Fibroblast of upper back skin (primary cell): ENCODE results near the gene ERLIN1.

Experiments
- DNase-seq: peaks from one replicate; pipeline ENCODE4 v3.0.0-alpha.2; 2013

Gene ERLIN1

DNA sequence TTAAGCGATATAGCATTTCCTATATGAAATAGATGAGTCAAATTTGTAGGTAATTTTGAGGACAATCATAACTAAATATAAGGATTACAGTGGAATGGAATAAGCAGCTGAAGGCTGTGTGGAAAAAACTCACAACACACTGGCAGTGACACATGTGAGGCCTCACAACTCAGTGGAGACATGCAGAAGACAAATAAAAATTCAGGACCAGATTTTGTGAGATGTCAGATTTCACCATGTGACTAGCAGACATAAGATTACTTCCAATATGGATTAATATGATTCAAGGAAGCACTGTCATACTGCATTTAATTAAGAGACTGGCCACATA lies 17.6 kb downstream of the ERLIN1 start:
- DNase-seq: no peak

DNA sequence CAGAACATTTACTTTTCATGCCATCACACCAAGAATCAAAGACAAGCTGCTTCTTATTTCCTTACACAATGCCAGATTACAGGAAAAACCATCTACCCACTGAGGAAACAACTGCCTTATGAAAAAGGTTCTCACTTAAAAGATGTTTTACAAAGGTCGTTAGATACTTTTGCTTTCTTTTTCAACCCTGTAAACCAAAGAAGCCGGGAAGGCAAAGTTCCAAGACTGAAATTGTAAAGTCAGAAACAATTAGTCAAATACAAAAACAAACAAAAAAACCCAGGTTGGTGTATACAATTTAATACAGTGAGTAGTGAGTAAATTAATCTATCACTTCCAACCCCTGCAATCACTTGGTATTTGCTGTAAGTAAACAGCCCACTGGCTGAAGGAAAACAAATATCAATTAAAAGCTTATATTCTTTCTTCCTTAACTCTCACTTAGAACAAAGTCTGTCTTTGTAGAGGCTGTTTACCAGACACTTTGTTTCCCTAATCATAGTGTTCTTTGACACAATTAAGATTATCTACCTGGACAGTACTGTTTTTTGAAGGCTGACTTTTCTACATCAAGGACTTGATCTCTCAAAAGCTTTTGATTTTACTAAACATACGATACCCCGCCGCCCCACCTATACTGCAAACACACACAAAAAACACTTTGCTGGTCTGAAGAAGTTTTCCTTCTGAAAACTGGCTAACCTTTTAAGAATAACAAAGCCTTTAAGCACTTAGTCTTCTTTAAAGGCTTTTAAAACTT lies 18.1 kb downstream of the ERLIN1 start:
- DNase-seq: no peak

DNA sequence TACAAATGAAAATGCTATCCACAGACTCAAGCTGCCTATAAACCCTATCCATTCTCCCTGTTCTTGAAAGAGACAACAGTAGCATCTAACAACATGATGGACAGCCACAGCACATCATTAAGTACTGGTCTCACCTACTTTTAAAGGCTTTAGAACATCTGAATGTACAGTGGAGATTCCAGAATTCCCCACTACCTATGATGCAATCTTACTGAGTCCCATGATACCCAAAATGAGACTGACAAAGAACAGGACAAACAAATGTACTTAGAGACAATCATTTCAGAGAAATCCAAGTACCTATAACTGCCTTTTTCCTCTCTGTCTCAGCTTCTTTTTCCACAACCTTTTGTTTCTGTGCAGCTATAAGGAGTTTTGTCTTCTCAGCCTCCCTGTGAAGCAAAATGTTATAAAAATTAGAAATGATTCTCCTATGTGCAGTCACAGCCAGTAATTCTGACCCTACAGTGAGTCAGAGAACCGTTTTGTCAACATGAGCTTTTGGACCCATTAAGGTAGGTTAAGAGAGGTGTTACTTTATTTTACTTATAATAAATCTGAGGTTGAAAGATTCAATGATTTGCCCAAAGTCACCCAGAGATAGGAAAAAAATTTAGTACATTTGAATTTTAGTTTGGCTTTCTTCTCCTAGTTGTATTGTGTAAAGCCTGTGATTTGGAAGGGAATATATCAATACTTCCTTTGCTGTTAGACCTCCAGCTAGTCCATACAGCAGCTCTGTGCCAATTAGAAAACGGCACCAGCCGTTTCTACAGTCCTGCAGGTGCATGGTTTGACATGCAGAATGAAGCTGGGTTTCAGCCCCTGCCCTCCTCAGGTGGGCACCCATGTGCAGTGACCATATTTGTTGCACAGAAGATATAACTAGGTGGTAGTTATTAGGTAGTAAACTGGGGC lies 21.9 kb downstream of the ERLIN1 start:
- no peak for DNase-seq

DNA sequence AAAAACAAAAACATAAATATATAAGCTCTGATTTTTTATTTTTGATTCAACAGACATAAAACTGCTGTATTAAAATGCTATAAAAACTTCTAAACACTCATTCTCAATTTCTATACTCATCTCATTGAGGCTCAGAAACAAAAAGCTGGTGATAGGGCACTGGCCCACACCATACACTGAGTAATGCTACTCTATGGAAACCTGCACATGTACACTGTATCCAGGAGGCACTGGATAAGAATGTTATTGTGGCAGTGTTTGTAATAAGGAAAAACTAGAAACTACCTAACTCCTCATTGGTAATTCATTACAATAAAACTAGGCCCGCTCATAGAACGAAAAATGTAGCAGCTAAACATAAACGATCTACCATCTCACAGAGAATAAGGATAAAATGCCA lies 23.1 kb downstream of the ERLIN1 start:
- no peak for DNase-seq

DNA sequence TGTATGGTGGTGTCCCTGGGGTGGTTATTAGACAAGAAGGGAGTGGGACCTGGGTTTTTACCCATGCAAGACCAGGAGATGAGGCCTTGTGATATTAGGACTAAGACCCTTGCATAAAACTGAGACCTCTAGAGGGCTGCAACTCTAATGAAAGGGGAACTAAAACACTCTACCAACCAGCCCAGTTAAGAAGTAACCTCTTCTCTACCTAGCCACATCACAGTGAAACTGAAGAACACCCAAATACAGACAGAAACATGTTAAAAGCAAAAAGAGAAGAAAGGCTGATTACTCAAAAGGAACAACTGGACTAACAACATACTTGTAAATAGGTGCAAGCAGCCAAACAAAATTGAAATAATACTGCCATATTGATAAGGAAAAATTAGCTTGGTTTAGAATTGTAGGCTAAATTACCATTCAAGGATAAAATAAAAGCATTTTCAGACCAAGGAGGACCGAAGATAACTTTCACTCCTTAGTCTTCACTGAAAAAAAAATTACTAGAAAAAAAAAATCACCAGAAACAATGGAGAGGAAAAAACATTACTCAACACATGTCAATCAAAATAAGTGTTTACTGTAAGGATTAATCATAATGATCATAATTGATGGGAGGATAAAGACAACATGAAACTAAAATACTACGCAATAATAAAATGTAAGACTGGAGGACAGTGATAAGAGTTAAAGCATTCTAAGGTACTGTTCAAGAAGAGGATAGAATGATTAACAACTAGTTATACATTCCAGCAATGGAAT lies 27.6 kb downstream of the ERLIN1 start:
- DNase-seq: no peak

DNA sequence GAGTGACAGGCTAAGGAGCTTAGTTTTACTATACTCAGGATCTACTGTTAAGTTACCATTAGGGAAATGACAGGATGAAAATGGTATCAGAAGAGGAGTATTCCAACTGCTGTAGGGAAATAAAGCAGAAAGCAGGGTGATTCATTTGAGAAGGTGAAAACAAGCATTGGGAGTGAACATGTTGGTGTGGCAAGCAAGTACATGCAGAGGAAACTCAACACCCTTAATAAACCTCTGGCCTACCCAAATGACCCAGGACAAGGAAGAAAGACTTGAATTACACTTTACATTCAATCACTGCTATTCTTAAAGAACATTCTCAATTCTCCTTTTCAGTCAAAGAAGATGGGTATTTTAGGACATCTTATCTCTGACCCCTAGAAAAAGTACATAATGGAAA lies 28.7 kb downstream of the ERLIN1 start:
- no peak for DNase-seq

DNA sequence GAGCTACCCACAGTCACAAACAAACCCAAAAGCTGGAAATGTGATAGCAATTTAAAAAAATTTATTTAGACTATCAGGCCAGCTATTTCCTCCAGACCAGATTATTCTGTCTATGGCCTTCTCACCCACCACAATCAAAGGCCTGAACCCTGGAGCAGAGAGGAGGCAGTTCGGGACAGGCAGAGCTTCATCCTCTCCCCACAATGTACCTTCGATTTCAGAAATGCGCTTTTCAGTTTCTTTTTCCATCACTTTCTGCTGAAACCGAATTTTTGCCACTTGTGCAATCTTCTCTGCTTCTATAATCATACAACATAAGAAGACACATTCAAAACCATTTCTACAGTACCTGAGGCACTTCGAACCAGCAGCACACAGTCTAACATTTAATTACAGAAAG lies 29.9 kb downstream of the ERLIN1 start:
- no peak for DNase-seq

DNA sequence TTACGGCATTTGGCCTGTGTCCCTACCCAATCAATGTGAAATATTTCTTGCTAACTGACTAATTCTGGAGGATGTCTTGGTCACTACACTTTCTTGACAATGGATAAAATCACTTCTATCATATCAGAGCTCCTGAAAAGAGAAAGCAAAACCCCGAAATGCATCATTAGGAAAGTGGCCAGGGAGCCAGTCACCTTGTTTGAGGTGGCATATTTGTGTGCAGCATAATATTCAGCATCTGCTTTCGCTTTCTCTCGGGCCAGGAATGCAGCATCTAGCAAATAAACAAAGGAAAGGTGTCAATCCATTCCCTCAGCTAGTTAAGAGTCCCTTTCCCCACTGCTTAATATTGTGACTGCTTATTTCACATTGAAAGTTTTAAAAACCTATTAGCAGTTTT lies 31.2 kb downstream of the ERLIN1 start:
- DNase-seq: no peak

DNA sequence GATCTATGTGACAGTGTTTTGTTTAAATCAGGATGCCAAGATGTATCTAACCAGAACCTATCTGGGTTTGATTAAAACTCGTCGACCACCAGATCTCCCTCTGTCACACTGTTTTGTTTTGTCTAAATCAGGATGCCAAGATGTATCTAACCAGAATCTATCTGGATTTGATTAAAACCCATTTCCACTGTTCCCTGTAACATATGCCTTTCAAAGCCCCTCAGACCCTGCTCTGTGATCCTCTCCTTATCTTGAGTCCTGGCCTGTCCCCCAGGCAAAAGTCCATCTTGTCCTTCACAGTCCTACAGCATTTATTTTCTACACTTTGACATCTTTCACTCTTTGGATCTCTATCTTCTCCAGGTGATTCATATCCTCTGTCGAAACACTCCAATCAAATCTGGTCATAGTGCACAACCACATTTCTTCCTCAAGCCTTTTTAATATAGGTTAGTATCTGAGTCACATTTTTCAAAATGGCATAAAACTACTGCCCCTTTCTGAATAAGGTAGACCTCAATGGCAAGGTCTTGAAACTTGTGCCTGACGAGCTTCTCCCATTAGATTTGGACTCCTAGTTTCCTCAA lies 32.5 kb downstream of the ERLIN1 start:
- DNase-seq: no peak

DNA sequence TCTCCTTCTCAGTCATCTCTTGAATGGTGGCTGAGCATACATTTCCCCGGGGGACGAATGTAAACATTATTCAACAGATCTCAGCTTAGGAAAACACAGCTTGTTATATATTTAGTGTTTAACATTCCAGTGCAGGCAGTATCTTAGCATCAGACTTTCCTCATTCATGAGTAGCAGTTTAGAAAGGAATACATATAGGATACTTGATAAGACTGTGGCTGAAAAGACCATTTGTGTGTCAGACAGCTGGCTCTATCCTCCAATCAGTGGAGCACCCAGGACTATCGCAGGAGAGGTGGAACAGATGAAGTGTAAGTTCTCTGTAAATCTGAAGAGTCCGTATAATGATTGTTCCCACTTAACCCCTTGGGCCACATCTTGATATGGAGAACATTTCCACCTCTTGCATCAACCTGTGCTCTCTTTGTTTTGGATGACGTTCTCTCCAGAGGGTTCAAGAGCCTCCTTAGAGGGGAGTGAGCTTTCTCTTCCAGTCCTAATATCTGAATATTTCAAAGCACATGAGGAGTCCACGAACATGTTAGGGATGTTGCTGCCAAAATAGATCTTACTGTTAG lies 34.0 kb downstream of the ERLIN1 start:
- DNase-seq: no peak

DNA sequence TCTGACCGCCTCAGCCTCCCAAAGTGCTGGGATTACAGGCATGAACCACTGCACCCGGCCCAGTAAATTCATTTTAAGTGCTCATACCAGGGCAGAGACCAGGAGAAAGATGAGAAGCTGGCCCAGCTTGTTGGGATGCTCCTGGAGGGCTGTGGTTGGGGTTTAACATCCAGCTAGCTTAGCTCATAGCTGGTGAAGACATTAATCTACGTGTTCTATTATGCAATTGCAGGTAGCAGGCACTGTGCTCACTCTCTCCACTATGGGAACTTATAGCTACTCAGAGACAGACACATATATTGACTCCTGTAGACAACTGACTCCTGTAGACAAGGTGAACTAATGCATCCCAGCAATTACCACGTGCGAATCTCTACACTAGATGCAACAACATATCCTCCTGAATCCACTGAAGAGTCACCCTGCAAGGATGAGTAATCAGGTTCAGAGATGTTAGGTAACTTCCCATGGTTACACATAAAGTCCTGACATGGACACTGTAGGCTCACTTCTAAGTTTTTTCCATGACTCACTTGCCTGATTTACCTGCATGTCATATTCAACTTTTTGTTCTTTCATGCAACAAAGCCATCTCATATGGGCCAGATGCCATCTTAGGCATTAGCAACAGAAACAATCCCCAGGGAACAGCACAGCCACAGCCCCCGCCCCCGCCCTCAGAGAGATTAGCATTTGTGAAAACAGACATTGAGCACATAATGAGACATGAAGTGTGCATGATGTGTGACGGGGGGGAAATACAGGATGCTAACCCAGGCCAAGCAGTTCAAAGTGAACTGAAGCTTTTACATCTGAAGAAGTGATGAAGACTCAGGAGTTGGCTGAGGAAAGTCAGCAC lies 37.2 kb downstream of the ERLIN1 start:
- DNase-seq: peak; percentile 25

DNA sequence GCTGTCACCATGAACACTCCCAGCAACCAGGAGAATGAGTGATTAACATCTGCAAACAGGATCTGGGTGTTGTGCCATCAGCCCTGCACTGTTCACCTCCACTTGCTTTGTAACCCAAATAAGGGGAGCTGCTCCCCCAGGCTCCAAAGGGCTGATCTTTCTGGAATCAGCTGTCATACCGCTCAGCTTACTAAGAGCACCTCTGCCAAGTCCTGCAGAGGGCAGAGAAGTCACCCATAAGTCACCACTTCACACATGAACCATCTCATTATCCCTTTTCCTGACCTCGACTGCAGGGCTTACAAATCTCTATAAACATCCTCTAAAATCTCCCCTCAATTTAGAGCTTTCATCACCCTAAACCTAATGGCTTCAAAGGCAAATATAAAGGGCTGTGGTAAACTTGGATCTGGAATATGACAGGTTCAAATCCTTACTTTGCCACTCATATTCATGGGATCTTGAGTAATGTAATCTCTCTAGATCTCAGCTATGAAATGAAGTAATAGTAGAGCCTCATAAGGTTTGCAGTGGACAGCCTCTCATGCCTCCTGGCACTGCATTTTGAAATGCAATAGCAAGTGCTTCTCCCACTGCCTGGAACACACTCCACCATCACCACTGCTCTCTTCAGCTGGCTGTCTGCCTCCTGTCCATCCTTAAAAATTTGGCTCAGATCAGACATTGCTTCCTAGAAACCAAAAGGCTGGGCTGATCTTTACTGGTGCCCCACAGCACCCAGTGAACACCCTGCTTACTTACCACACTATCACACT lies 38.8 kb downstream of the ERLIN1 start:
- no peak for DNase-seq

DNA sequence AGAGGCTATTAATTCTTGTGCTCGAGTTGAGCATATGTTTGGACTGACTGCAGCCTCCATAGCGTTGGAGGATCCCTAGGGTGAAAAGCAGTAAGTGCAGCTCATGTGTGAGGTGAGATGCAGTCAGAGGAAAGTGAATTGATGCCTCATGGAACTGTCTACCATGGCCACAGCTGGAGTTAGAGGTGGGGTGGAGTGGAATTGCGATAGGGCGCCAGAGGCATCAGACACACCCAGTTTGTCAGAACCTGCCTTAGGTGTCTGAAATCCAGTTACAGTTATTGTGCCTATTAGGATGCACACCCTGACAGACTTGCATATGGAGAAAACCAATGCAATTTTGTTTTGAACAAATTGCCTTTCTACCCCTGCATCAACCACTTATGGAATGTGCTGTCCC lies 39.4 kb downstream of the ERLIN1 start:
- no peak for DNase-seq

DNA sequence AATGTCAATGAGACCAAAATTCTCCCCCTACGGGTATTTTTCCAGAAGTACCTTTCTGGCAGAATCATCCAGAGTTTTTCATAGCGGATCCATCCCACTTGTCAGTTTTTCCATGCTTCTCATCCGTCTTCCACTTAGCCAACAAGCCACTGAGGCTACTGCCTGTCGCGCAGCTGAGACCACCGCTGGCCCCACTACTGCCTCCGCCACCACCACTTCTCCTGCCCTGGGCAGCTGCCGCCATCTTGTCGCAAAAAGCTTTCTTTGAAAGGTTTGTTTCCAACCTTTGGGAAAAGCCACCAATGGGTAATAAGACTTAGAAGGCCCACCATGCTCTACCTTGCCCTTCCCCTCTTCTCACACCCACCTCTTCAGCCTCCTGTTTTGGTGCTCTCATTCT lies 42.1 kb downstream of the ERLIN1 start:
- DNase-seq: no peak

DNA sequence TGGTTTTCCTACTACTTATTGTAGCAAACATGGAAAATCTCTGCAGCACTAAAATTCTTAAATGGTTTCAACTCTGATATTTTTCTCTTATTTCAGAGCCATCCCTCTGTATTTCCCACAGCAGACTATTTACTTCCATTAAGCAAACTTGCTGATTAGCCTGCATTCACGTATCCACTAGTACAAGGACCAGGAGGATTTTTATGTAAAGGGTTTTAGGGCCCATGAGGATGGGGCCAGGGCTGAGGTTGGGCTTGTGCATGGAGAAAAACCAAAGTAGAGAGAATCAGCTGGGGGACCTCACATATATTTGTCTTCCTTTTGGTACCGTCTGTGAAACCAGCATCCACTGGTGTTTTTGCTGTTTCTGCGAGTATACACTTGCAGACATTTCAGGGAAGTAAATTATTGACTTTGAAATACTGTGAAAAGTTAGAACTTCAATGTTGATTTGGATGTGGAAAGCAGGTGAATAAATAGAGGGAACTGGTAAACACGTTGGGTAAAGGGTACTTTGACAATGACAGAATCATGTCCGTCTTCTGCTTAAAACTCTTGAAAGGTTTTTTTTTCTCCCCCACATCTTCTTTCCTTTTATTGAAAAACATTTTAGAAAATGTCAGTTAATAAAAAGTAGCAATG lies 44.3 kb downstream of the ERLIN1 start:
- DNase-seq: no peak

DNA sequence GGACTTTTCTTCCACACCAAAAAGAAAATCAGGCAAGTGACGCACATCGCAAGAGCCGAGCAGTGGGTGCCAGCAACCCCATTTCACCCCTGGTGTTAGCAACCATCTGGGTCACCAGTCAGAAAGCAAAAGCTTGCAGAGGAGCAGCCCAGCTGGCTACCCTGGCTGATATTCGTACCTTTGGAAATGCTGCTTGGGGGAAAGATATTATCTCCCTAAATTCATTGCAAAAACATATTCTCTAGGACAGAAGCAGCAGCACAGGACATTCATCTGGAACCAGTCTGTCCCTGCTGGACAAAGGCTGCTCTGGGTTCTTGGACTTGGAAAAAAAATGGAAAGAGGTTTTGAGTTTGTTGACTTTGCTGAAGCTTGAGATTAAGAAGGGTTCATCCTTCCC lies 45.8 kb downstream of the ERLIN1 start:
- no peak for DNase-seq

DNA sequence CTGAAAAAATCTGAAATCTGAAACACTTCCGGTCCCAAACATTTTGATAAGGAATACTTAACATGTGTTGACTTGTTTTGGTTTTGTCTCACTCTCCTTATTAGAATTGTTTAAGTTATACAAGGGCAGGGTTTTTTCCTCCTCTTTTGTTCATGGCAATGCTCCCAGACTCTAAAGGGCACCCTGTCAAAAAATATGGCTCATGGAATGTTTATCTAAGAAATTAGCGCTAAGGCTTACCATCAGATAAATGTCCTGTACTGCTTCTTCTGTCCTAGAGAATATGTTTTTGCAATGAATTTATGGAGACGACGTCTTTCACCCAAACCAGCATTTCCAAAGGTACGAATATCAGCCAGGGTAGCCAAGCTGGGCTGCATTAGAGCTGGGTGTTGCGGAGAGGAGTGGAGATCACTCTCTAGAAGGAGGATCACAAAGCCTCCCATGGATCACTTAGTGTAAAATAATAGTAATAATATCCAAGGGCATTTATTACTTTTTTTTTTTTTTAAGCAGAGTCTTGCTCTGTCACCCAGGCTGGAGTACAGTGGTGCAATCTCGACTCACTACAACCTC lies 46.8 kb downstream of the ERLIN1 start:
- DNase-seq: no peak

DNA sequence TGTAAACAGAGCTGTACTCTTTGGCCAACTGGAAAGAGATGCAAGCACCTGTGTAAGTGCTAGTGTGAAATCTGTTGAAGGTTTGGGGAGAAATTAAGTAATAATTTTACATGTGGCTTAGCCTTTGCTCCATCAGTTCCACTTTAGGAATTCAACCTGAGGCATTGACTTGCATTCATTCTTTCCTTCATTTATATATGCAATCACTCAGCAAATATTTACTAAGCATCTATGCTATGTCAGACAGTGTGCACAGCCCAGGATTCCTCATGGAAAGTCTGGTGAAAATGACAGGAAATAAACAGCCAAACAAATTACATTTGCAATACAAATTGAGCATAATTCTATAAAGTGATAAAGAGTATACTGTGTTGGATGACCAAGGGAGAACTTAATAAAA lies 50.3 kb downstream of the ERLIN1 start:
- DNase-seq: no peak

DNA sequence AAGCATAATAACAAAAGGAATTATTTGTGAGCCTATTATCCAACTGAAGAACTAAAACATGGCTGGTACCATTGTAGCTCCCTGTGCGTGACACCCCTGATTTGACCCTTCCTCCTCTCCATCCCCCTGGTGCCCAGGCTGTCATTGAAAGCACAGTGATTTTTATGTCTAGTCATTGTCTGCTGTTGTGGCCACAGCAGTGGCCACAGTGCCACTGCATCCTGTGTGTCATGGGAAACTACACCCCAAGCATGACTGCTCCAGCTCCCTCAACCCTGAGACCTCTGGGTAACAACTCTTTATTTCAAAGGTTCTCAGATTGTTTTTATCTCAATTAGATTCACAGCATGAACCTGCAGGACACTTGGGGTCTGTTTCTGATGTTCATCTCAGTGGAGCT lies 52.0 kb downstream of the ERLIN1 start:
- DNase-seq: no peak

DNA sequence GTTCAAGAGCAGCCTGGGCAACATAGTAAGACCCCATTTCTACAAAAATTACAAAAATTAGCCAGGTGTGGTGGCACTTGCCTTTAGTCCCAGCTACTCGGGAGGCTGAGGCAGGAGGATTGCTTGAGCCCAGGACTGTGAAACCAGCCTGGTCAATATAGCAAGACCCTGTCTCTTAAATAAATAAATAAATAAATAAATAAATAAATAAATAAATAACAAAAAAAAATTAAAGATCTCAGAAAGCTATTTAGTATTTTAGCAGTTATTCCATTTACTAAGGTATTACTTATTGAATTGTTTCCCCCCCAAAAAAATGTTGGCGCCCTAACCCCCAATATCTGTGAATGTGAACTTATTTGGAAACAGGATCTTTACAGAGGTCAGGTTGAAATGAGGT lies 53.4 kb downstream of the ERLIN1 start:
- DNase-seq: no peak
